GM10847 (cell line): ENCODE results near the gene MARK3.

Experiments
- POLR2A ChIP-seq: IDR thresholded peaks from 2 replicates; pipeline ENCODE4 v1.6.1; 2011; ENCODE audit not compliant: insufficient read length; ENCODE audit errors: extremely low read depth

Gene MARK3

GRCh38 chr14:103545219-103545914, 160.2 kb downstream of the MARK3 start:
- no peak for TF ChIP-seq POLR2A

- TF ChIP-seq POLR2A = no peak
Measured at GRCh38 chr14:103545915-103546651, 160.9 kb downstream of the MARK3 start.

- TF ChIP-seq POLR2A = no peak
Measured at GRCh38 chr14:103546652-103547454, 161.6 kb downstream of the MARK3 start.

- no peak for TF ChIP-seq POLR2A
Measured at GRCh38 chr14:103547455-103547940, 162.3 kb downstream of the MARK3 start.

GRCh38 chr14:103547941-103548462, 162.8 kb downstream of the MARK3 start:
- TF ChIP-seq POLR2A = no peak

- TF ChIP-seq POLR2A = no peak
Measured at GRCh38 chr14:103548463-103549351, 163.5 kb downstream of the MARK3 start.

GRCh38 chr14:103549361-103550311, 164.4 kb downstream of the MARK3 start:
- no peak for TF ChIP-seq POLR2A

GRCh38 chr14:103550451-103551337, 165.5 kb downstream of the MARK3 start:
- no peak for TF ChIP-seq POLR2A

- TF ChIP-seq POLR2A = no peak
Measured at GRCh38 chr14:103551338-103551762, 166.1 kb downstream of the MARK3 start.

- TF ChIP-seq POLR2A = no peak
Measured at GRCh38 chr14:103552011-103552845, 167.0 kb downstream of the MARK3 start.

GRCh38 chr14:103552846-103553210, 167.6 kb downstream of the MARK3 start:
- no peak for TF ChIP-seq POLR2A
